ENCODE results near the gene ARMH1.
A peak's percentile ranks its signal among the peaks of the same experiment; 100 is the strongest.

The ARMH1 gene

GRCh38 chr1:44674113-44675000 is at the start of gene ARMH1, which contains the start of gene TMEM53:
ARMH1 (plus strand) TSS chr1:44674714; CDS start chr1:44689698, 14,984 bp downstream.
TMEM53 (minus strand) TSS chr1:44674481; CDS start chr1:44674391, 90 bp downstream.
- peak; percentile 100 for DNase-seq

DNA sequence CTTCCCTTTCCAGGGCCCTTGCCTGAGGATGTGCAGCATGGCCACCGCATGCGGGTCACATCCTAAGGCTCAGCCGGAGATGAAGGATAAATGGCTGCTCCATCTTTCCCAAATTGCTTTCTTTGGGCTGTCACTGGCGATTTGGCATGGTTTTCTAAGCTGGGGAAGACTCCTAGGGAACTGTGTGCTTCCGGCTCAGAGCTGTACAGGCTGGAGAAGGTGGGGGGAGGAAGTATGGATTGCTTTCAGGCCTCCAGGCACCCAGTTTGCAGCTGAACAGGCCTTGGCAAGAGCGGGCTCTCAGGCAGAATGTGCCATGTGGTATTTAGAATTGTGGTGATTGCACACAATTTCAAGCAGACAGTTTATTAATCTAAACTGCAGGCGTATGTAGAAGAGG is 49.2 kb upstream of the ARMH1 start:
- DNase-seq: no peak

GRCh38 chr1:44628962-44629756 is 45.4 kb upstream of the ARMH1 start:
- DNase-seq: no peak

GRCh38 chr1:44630116-44630515 is 44.4 kb upstream of the ARMH1 start:
- no peak for DNase-seq

GRCh38 chr1:44631333-44631646 is 43.2 kb upstream of the ARMH1 start:
- no peak for DNase-seq

DNA sequence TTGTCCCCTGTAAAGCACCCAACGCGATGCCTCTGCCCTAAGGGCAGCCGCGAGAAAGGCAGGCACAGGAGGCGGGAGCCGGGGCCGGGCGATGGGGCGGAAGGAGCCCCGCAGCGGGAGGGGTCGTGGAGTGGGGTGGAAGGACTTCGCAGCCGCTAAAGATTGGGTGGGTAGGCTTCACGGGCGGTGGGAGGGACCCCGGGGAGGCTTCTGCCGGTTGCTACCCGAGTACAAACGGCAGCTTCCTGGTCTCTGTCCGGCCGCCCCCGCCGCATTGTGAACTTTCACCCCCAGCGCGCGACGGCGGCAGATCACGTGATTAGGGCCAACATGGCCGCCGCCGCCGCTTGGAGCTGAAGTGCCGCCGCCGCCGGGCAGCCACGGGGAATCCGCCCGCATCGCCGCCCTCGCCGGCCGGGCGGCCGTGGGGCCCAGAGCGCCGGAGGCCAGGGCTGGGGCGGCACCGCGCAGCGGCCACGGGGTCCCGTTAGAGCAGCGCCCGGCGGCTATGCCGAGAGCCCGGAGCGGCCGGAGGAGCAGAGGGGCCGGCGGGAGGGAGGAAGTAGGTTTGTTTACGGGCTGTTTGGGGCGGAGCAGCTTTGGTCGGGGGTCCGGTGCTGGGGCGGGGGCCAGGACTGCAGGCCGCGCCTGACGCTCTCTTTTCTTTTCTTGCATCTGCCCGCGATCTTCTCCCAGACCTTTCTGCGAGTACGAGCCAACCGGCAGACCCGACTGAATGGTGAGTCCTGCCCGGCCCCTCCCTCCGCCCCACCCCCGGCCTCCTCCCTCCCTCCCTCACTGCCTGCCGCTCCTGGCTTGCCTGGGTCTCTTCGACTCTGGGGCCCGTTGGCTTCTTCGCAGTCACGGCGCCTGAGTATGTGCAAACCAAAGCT is 42.6 kb upstream of the ARMH1 start:
- peak; percentile 96 for DNase-seq

DNA sequence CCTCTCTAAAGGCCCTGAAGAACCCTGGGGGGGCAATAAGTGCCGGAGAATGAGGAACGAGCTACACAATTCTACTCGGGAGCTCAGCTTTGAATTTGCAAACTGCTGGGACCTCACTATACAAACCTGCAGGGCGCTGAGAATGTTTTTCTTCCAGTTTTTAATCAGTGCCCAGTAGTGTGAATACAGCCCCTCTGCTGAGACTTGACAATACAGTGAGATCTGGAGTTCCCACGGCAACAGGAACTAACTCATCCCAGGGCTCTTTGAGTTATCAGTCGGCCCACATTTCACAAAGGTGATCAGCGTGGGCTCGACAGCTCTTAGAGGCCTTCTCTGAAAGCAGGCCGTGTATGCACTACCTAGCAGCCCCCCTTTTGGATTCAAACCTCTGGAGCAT is 41.9 kb upstream of the ARMH1 start:
- DNase-seq: peak; percentile 75

DNA sequence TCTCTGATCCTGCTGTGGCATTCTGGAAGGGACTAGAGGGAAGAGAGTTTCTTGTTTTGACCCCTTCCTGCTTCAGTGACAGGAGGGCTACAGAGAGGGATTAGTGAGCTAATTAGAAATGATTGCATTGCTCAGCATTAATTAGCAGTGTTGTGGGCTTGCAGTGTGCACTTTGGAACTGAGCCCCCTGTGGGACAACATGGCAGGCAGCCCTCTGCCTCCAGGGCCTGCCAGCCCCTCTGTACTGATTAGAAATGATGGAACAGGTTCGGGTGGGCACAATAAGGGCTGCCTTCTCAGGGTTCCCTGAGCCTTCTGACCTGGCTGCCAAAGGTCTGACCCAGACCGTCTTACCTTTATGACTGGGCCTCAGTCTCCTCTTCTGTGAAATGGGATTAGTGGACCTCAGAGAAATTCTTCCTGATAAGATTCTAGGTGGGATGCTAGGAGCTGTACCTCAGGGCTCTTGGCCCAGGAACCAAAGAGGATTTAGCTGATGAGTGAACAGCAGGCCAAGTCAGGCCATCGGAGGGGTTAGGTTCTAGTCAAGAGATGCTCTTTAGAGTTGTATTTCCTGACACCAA is 39.8 kb upstream of the ARMH1 start:
- DNase-seq: no peak

DNA sequence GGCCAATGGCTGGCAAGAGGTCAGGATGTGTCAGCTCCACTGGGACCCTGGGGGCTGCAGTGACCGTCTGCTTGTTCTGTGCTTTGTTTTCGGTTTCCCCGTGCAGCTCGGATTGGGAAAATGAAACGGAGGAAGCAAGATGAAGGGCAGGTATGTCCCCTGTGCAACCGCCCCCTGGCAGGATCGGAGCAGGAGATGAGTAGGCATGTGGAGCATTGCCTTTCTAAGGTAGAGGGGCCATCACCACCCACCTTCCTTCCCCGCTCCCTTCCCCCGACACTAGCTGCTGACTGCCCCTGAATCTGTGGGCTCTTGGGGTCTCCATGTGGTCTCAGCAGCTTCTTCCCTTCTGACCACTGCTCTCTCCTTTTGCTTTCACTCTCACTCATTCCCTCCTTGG is 39.1 kb upstream of the ARMH1 start:
- DNase-seq: no peak

DNA sequence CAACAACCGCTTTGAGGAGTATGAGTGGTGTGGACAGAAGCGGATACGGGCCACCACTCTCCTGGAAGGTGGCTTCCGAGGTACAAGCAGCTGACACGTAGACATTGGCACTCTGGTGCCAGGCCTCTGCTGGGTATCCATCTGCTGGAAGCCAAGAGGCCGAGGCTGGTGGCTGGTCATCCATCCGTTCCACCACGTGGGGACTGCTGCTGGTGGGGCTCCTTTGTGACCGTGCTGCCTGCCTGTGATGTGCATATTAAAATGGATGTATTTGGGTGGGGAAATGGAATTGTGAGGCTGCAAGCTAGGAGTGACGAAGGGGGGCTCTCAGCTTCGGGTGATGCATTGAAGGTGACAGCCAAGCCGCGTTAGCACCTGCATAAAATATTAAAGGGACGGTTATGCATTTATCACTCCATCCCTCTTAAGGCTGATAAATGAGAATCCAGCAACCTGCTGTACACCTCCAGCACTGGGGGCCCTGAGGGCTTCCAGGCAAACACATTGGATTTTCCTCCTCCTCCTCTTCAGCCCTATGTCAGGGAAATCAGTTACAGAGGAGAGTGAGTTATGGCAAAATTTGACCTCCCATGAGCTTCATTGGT is 38.3 kb upstream of the ARMH1 start:
- DNase-seq: no peak

- peak; percentile 64 for DNase-seq
These were observed 37.6 kb upstream of the ARMH1 start for GRCh38 chr1:44636688-44637598.

DNA sequence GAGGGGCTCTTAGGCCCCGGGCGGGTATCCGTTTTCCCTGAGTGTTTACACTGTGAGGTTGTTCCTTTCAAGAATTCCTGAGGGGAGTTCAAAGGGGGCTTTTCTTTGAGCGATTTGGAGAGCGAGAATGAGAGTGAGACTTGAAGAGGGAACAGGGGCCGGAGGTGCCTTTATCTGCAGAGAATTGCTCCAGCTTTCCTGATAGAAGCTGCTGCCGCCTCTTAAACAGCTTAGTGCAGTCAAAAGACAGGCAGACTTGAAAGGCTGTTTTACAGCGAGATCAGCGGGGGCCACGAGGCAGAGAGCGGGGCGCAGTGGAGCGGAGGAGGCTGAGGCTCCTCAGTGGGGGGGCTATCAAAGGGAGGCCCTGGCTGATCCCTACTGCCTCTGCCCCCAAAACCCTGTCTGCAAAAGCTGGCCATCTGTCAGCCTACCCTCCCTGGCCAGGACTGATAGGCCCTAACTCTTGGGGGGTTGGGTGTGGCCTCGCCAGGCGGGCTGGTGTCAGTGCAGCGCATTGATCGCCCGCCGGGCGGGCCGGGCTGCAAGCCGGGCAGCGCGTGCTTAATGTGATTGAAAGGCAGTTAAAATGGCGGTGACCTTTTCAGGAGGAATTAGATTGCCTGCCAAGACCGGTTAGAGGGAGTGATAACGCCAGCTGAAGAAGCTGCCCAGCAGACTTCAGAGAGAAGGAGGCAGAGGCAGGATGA is 36.7 kb upstream of the ARMH1 start:
- DNase-seq: peak; percentile 94

DNA sequence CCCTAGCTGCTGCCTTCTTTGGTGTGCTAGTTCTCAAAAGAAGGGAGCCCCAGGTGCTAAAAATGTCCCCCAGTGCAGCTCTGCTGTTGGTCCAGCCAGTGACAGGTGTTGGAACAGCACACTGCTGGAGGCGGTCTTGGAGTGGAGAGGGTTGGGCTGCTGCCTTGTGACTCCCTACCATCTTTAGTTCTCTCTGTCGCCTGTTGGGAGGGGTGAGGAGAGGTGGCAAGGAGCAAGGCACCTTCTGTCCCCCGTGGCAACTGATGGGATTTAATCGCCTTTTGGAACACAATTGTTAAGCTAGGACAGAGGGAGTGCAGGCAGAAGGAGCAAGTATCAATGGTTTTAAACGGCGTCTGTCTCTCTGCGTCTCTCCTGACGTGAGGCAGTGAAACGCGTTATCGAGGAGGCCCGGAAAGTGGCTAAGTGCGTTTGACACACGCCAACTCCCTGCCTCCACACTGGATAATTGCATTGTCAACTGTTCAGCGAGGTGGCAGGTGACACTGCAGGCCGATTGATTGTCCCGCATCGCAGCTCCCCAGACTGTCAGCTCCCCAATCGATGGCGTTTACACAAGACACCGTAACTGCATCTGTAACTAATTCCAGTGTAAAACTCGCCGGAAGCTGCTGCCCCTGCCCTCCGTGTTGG is 34.2 kb upstream of the ARMH1 start:
- DNase-seq: no peak

DNA sequence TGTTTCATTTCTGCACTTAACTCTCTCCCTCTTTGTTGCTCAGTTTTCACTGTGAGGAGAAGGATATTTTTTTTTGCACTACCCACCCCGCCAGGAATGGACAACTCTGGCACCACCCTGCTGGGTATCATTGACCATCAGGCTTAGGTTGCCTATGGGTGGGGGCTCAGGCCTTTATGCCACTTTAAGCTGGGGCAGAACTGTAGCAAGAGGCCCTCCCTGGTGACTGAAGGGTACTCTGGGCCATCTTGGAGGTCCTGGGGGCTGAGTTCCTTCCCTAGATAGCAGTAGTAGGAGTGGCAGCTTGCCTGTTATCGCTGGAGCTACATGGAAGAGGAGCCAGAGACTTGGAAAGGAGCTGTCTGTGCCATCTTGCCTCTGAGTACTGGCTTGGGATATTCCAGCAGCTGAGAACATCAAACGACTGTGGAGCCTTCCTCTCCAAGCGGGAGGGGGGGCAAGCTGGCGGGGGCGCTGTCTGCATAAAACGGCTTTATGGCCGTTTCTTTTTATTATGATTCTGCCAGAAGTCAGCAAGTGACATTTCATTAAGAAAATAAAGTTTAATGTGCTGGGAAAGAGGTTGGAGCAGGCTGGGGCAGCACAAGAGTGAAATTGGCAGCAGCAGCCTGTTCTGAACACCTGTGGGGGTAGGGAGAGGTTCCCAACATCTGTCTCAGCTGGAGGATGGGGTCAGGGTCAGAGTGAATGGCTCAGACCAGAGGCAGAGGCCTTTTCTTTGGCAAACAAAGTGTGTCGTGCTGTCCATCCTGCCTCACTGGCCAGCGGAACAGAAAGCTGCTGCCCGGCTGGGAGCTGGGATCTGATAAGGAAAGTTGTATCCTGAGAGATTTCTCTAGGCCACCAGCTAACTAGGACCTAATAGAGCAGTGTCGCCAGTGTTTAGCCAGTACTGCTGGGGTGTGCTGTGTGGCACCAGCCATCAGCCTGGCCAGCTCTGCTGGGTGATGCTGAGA is 33.1 kb upstream of the ARMH1 start:
- no peak for DNase-seq

- DNase-seq: no peak
These were observed 32.3 kb upstream of the ARMH1 start for GRCh38 chr1:44642255-44642654.

DNA sequence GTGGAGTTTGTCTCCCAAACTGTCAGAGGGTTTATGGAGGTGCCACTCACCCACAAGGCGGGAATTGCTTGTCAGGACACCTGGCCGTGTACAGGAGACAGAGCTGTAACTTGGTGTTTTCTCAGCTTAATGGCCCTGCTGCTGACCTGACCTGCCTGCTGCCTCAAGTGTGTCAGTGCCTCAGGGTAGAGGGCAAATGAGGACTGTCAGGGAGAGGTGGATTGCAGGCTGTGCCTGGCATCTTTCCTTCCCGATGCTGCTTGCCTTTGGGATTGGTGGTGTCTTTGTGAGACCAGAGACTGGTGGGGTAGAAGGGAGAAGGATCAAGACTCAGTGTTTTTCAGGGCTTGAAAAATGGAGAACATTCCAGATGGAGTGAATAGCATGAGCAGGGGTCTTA is 31.6 kb upstream of the ARMH1 start:
- no peak for DNase-seq

DNA sequence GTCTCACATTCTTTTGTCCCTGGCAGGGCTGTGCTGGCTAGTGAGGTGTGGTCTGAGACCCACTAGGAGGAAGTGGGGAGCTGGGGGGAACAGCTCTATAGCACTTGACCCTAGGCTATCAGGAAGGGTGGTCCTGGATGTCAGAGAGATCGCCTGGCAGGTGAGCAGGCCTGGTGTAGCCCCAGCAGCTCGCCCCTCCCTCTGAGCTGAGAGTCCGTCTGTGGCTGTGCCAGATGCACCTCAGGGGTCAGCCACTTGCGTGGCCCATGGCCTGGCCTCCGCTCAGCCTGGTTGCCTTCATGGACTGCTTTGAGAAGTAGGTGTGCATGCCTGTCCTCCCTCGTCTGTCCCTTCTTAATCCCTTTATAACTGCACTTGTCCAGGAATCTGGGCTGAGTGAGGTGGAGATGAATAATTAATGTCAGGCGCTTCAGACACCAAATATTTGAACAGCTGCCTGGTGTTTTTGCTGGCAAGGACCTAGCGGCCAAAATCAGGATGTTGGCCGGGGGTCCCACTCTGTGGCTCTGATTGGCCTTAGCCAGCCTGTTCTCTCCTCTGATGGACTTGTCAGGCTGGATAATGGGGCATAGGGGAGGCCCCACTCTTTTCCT is 30.7 kb upstream of the ARMH1 start:
- DNase-seq: no peak

GRCh38 chr1:44644806-44645205 is 29.7 kb upstream of the ARMH1 start:
- no peak for DNase-seq
